Measurements from ENCODE around the gene PLXNB2.

The PLXNB2 gene

GRCh38 chr22:50249341-50250248 is 57.9 kb downstream of the PLXNB2 start:
- no peak for TF ChIP-seq GLIS3 (CRISPR knock-in tag; IDR thresholded peaks at IDR 0.05)
- no peak for ATAC-seq

GRCh38 chr22:50248196-50249081 is 59.0 kb downstream of the PLXNB2 start:
- ATAC-seq, result no peak
- TF ChIP-seq POU6F1 (CRISPR knock-in tag; IDR thresholded peaks at IDR 0.05; ENCODE audit: borderline replicate concordance, low read depth) (no peak), ZNF70 (CRISPR knock-in tag; IDR thresholded peaks at IDR 0.05) (no peak), CSDC2 (CRISPR knock-in tag; IDR thresholded peaks at IDR 0.05) (no peak), GLIS3 (CRISPR knock-in tag; IDR thresholded peaks at IDR 0.05) (0 out of 2 replicates have a peak, but pooled peaks have one; percentile 26), ARNTL (CRISPR knock-in tag; IDR thresholded peaks at IDR 0.05; ENCODE audit: borderline replicate concordance, low read depth) (no peak), BACH2 (CRISPR knock-in tag; IDR thresholded peaks at IDR 0.05; ENCODE audit: borderline replicate concordance) (no peak)

GRCh38 chr22:50247748-50248147 is 59.7 kb downstream of the PLXNB2 start:
- TF ChIP-seq ZNF8 (CRISPR knock-in tag; IDR thresholded peaks at IDR 0.05) (no peak), TSHZ2 (CRISPR knock-in tag; IDR thresholded peaks at IDR 0.05) (0 out of 2 replicates have a peak, but pooled peaks have one; percentile 3), POU6F1 (CRISPR knock-in tag; IDR thresholded peaks at IDR 0.05; ENCODE audit: borderline replicate concordance, low read depth) (no peak), RARB (CRISPR knock-in tag; IDR thresholded peaks at IDR 0.05) (no peak), ZC3H10 (CRISPR knock-in tag; IDR thresholded peaks at IDR 0.05) (no peak), TCF4 (CRISPR knock-in tag; IDR thresholded peaks at IDR 0.05; ENCODE audit: borderline replicate concordance) (no peak)
- ATAC-seq, result peak; percentile 2; the same call in 1 of the 3 replicates

DNA sequence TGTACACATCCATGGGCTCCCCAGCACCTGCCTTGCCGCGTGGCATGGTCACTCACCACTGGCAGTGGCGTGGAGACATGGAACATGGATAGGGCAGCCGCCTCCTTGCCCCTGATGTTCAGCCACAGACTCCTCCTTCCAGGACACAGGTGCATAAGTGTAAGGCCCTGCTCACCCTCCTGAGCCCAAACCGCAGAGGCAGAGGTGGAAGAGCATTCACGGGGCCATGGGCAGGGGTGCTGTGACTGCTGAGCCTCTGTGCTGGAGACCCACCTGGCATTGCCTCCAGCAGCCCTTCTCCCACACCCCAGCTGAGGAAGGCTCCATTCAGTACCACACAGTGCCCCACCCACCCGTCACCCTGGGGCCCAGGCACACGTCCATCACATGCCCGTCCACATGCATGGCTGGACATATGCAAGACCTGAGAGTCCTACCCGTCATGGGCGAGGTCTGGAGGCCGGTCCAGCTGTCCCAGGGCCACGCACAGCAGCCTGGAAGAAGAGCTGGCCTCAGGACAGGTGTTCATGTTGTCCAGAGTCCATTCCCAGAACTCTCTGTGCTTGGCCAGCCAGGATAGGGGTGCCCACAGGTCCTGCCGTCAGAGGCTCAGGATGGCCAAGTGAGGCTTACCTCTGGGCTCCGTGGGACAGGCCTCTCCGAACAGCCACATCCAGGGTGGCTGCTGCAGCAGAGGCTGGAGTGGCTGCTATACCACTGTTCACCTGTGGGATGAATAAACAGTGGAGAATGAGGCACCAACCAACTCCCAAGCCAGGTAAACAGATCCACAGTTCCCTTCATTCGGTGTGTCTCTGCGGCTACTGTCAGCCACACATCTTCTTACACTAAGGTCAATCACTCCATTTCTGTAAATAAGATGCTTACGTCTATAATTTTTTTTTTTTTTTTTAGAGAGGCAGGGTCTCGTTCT is 60.9 kb downstream of the PLXNB2 start:
- ATAC-seq, result no peak
- no peak for TF ChIP-seq RARB (CRISPR knock-in tag; IDR thresholded peaks at IDR 0.05)
- TF ChIP-seq ZFP30 (CRISPR knock-in tag; IDR thresholded peaks at IDR 0.05), result no peak
- TF ChIP-seq CSDC2 (CRISPR knock-in tag; IDR thresholded peaks at IDR 0.05), result no peak
- no peak for TF ChIP-seq SNAI2 (CRISPR knock-in tag; IDR thresholded peaks at IDR 0.05)
- no peak for TF ChIP-seq ZNF8 (CRISPR knock-in tag; IDR thresholded peaks at IDR 0.05)
- no peak for TF ChIP-seq CSRNP3 (CRISPR knock-in tag; IDR thresholded peaks at IDR 0.05)
